Liver (tissue), 9 donors: ENCODE results near the gene ST3GAL3. TPM values are rescaled to one million over a fixed set of nuclear protein-coding genes. Genes with fewer than 3 reads are reported as not detected.

ENCODE experiments used
- DNase-seq: peaks from one replicate; pipeline ENCODE4 v3.0.0-alpha.2; 2017; ENCODE audit warnings: low spot score
- H3K27ac ChIP-seq, 2 donors: one replicate each; pipeline ENCODE4 v1.7.0; 2013; ENCODE audit warnings: inconsistent platforms in 2 of 2, low read length in 2 of 2, control low read depth in 1 of 2, low read depth in 1 of 2, mild to moderate bottlenecking in 1 of 2
- H3K27me3 ChIP-seq, 4 donors: one replicate each; pipeline versions ENCODE4 v1.6.1 to v1.7.0; 2013; ENCODE audit warnings: low read length in 3 of 4, inconsistent platforms in 1 of 4, mild to moderate bottlenecking in 1 of 4, moderate library complexity in 1 of 4; ENCODE audit not compliant: control insufficient read depth in 4 of 4, insufficient read depth in 4 of 4
- H3K36me3 ChIP-seq, 4 donors: one replicate each; pipeline versions ENCODE4 v1.6.1 to v1.7.0; 2013; ENCODE audit warnings: low read length in 3 of 4, mild to moderate bottlenecking in 3 of 4, low read depth in 1 of 4, moderate library complexity in 1 of 4; ENCODE audit not compliant: control insufficient read depth in 4 of 4, insufficient read depth in 3 of 4
- H3K4me1 ChIP-seq, 4 donors: one replicate each; pipeline versions ENCODE4 v1.6.1 to v1.7.0; 2013; ENCODE audit warnings: low read length in 3 of 4, mild to moderate bottlenecking in 3 of 4, moderate library complexity in 1 of 4; ENCODE audit not compliant: control insufficient read depth in 4 of 4, insufficient read depth in 4 of 4
- H3K4me3 ChIP-seq, 3 donors: one replicate each; pipeline versions ENCODE4 v1.6.1 to v1.7.0; 2013; ENCODE audit warnings: low read length in 3 of 3, control low read depth in 1 of 3, low read depth in 1 of 3, mild to moderate bottlenecking in 1 of 3
- H3K9ac ChIP-seq, 2 donors: one replicate each; pipeline ENCODE4 v1.7.0; 2013; ENCODE audit warnings: low read length in 2 of 2, mild to moderate bottlenecking in 2 of 2, moderate library complexity in 2 of 2, control low read depth in 1 of 2, low read depth in 1 of 2
- H3K9me3 ChIP-seq, 4 donors: one replicate each; pipeline versions ENCODE4 v1.6.1 to v1.7.0; 2013; ENCODE audit warnings: low read length in 3 of 4; ENCODE audit not compliant: control insufficient read depth in 4 of 4
- ATF3 ChIP-seq: IDR thresholded peaks from 2 replicates; pipeline ENCODE4 v1.6.1; 2016; ENCODE audit warnings: antibody characterized with exemption
- CTCF ChIP-seq: fragments of 150-350 bp; IDR thresholded peaks from 2 replicates; pipeline ENCODE4 v1.5.1; 2017; ENCODE audit warnings: improper control_type of control experiment, low read depth, low read length; ENCODE audit not compliant: missing input control
- FOXA2 ChIP-seq: IDR thresholded peaks from 2 replicates; pipeline ENCODE4 v1.6.1; 2016; ENCODE audit warnings: antibody characterized with exemption
- GABPA ChIP-seq, 2 donors: IDR thresholded peaks in 1 of 2; conservative IDR thresholded peaks in 1 of 2; 2 replicates each; pipeline ENCODE4 v1.6.1; 2016; ENCODE audit warnings: antibody characterized with exemption in 2 of 2, mild to moderate bottlenecking in 1 of 2, moderate library complexity in 1 of 2
- HNF4A ChIP-seq, 2 donors: conservative IDR thresholded peaks; 2 replicates each; pipeline ENCODE4 v1.6.1; 2016; ENCODE audit warnings: antibody characterized with exemption in 2 of 2, mild to moderate bottlenecking in 2 of 2
- HNF4G ChIP-seq: IDR thresholded peaks from 2 replicates; pipeline ENCODE4 v1.6.1; 2016; ENCODE audit warnings: antibody characterized with exemption
- NR2F2 ChIP-seq: IDR thresholded peaks from 2 replicates; pipeline ENCODE4 v1.6.1; 2016; ENCODE audit warnings: antibody characterized with exemption
- RAD21 ChIP-seq, 2 donors: IDR thresholded peaks; 2 replicates each; pipeline ENCODE4 v1.6.1; 2016; ENCODE audit warnings: antibody characterized with exemption in 2 of 2, mild to moderate bottlenecking in 2 of 2
- RXRA ChIP-seq, 2 donors: IDR thresholded peaks; 2 replicates each; pipeline ENCODE4 v1.6.1; 2017 to 2018; ENCODE audit warnings: antibody characterized with exemption in 2 of 2, mild to moderate bottlenecking in 1 of 2
- SP1 ChIP-seq: IDR thresholded peaks from 2 replicates; pipeline ENCODE4 v1.6.1; 2018; ENCODE audit warnings: antibody characterized with exemption, mild to moderate bottlenecking
- YY1 ChIP-seq: IDR thresholded peaks from 2 replicates; pipeline ENCODE4 v1.6.1; 2016; ENCODE audit warnings: antibody characterized with exemption, mild to moderate bottlenecking
- ZBTB33 ChIP-seq: IDR thresholded peaks from 2 replicates; pipeline ENCODE4 v1.6.1; 2016; ENCODE audit warnings: antibody characterized with exemption
- WGBS: extraction: QIAGEN DNeasy Blood & Tissue Kit; methylation state at CpG from one replicate; pipeline ENCODE4 v1.1.7; 2013; 5-methylcytosine and 5-hydroxymethylcytosine counted together
- polyA plus RNA-seq, 2 donors: library from polyadenylated mRNA; stranded (reverse) in 1 of 2; unstranded in 1 of 2; fragments of 200-250 nt in 1 of 2; fragments of >200 nt in 1 of 2; fragmentation: Nextera tagmentation in 1 of 2; extraction: Ambion mirVana in 1 of 2; gene quantifications; one replicate each; pipeline versions ENCODE4 v1.2.1 to v1.2.3, GENCODE V29; 2013 to 2015
- total RNA-seq, 2 donors: library from RNA; depleted of rRNA; stranded (reverse); fragments of >200 nt; gene quantifications; one replicate each; pipeline ENCODE4 v1.2.3, GENCODE V29; 2014
- donor health status: healthy.
- donor health status: healthy.
- donor health status: healthy.
- donor health status: healthy.
- donor health status: healthy.

Gene ST3GAL3
- total and polyA plus RNA-seq, 4 donors: 4.9 to 11.4 (median 8.1) TPM

- no peak for TF ChIP-seq GABPA (IDR thresholded peaks at IDR 0.05 in 1 of 2, conservative IDR thresholded peaks at IDR 0.05 in 1 of 2)
- TF ChIP-seq CTCF: no peak
- TF ChIP-seq RAD21 (IDR thresholded peaks at IDR 0.05): no peak
- no peak for TF ChIP-seq FOXA2
- no peak for TF ChIP-seq RXRA (IDR thresholded peaks at IDR 0.05)
- no peak for TF ChIP-seq YY1
- no peak for TF ChIP-seq HNF4G
- TF ChIP-seq ATF3: no peak
- no peak for TF ChIP-seq HNF4A (conservative IDR thresholded peaks at IDR 0.05)
- TF ChIP-seq SP1: no peak
Observed at GRCh38 chr1:43836267-43836951, 129.1 kb downstream of the ST3GAL3 start (continued).

- H3K36me3 ChIP-seq: peaks cover 6 to 22% (median 7%) of the 10 kb centered on the region in 4 donors
- DNase-seq: no peak
- no peaks in the 10 kb centered on the region for H3K27me3 ChIP-seq
- no peaks in the 10 kb centered on the region for H3K9me3 ChIP-seq
- 94% methylated on average over 5 of the region's 5 CpGs for WGBS
- no peaks in the 10 kb centered on the region for H3K4me1 ChIP-seq
- H3K4me3 ChIP-seq: no peak overlapping the region
- TF ChIP-seq HNF4A (conservative IDR thresholded peaks at IDR 0.05): no peak
- no peak for TF ChIP-seq NR2F2
- no peak for TF ChIP-seq ATF3
- TF ChIP-seq HNF4G: no peak
- TF ChIP-seq CTCF: no peak
- no peak for TF ChIP-seq ZBTB33
- no peak for TF ChIP-seq SP1
- H3K9ac ChIP-seq: no peak overlapping the region
- H3K27ac ChIP-seq: no peak overlapping the region
Observed at GRCh38 chr1:43839056-43839455, 131.7 kb downstream of the ST3GAL3 start.
